ENCODE results near the gene PRIM2.
"Not testable (repeated sequence)": the region's sequence is repeated elsewhere in the genome, so short reads cannot be mapped to it uniquely, and the experiment has no call there.

DNA sequence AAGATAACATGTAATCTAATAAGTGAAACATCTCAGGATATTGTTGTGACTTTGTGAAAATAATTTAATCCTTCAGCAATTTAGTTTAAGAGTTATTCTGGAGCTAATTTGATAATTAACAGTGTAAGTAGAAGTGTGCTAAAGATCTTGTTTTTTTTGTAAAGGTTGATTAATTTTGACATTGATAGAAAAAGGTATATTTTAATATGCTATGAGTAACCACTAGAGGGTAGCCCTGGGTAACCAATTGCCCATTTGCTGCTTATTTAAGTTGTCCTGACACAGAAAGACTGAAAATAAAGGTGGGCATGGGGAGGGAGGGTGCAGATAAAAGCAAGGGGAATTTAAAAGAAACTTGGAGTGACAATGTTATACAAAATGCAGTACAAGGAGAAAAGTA lies 262.1 kb downstream of the PRIM2 start:
- not testable (repeated sequence) for TF ChIP-seq EZH2 (IDR thresholded peaks at IDR 0.05; ENCODE audit: low read length)
- TF ChIP-seq, protein P1, sequence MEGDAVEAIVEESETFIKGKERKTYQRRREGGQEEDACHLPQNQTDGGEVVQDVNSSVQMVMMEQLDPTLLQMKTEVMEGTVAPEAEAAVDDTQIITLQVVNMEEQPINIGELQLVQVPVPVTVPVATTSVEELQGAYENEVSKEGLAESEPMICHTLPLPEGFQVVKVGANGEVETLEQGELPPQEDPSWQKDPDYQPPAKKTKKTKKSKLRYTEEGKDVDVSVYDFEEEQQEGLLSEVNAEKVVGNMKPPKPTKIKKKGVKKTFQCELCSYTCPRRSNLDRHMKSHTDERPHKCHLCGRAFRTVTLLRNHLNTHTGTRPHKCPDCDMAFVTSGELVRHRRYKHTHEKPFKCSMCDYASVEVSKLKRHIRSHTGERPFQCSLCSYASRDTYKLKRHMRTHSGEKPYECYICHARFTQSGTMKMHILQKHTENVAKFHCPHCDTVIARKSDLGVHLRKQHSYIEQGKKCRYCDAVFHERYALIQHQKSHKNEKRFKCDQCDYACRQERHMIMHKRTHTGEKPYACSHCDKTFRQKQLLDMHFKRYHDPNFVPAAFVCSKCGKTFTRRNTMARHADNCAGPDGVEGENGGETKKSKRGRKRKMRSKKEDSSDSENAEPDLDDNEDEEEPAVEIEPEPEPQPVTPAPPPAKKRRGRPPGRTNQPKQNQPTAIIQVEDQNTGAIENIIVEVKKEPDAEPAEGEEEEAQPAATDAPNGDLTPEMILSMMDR (optimal IDR thresholded peaks at IDR 0.05 in 1 of 3, IDR thresholded peaks at IDR 0.05 in 1 of 3, conservative IDR thresholded peaks at IDR 0.05 in 1 of 3; ENCODE audit: extremely low read depth in 1 of 3, insufficient read depth in 2 of 3, low read length in 3 of 3) = not testable (repeated sequence)

Data from keratinocyte (primary cell).